GM18858 (cell line): ENCODE measurements around the gene WDR82.
"Not testable (repeated sequence)": the region's sequence is repeated elsewhere in the genome, so short reads cannot be mapped to it uniquely, and the experiment has no call there.

Experiments used
- ATAC-seq: cut with Tn5 transposase; IDR thresholded peaks from one replicate; pipeline ENCODE4 v1.9.1; 2021; ENCODE audit not compliant: unreplicated experiment

Gene WDR82

GRCh38 chr3:52289747-52290595 is 11.5 kb upstream of the WDR82 start:
- no peak for ATAC-seq

GRCh38 chr3:52289338-52289746 is 10.9 kb upstream of the WDR82 start:
- no peak for ATAC-seq

- no peak for ATAC-seq
These were observed 10.2 kb upstream of the WDR82 start for GRCh38 chr3:52288674-52289073.

- ATAC-seq = no peak
These were observed 8.3 kb upstream of the WDR82 start for GRCh38 chr3:52286777-52287110.

GRCh38 chr3:52284051-52284450 is 5.6 kb upstream of the WDR82 start:
- not testable (repeated sequence) for ATAC-seq

DNA sequence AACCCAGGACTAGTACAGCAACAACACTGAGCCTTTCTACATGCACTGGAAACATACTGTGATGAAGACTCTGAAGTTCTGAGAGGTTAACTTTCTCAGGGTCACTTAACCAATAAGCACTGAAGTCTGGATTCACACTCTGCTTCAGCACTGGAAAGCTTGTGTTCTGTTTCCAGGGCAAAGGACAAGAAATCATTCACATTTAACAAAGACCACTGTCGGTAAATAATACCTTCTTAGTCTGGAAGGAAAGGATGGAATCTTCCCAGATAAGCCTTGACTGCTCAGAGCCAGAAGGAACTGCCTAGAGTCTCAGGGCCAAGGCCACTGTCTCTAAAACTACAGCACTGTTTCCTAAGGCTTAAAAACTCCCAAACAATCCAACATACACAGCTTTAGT is 4.9 kb upstream of the WDR82 start:
- ATAC-seq = no peak

- no peak for ATAC-seq
These were observed 3.7 kb upstream of the WDR82 start for GRCh38 chr3:52281981-52282801.

DNA sequence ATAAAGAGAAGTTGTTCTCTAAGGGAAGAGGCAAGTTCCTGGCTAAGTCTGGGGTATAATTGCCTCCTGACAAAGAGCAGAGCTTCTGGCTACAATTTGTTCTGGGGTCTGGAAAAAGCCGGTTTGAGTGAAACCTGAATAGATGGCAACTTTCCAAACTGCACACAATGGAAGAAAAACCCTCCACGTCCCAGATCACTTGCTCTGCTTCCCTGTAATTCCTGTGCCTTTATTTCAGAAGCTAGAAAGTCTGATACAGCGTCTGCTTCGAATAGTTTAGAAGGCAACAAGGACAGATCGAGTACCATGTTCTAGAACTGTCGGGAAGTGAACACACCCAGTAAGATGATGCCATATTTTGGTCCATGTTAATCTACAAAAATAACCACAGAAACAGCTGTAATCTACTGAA is 1.6 kb upstream of the WDR82 start:
- no peak for ATAC-seq

DNA sequence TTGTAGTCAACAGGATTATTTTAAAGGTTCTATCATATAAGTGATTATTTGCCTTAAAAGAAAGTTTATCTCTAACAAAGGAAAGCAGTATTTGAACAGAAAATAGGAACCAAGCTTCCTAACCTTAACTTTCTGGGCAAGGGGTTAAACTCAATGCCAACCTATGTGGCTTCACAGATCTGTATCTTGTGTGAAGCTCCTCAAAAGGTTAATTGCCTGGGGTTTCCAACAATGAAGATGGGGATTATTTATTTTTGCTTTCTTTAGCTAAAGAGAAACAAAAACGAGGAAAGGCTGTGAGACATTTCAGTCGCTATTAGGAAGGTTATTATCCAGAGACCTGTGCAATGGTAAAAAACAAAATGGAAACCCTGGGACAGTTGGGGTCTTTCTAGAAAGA is 1.1 kb upstream of the WDR82 start:
- ATAC-seq = no peak

DNA sequence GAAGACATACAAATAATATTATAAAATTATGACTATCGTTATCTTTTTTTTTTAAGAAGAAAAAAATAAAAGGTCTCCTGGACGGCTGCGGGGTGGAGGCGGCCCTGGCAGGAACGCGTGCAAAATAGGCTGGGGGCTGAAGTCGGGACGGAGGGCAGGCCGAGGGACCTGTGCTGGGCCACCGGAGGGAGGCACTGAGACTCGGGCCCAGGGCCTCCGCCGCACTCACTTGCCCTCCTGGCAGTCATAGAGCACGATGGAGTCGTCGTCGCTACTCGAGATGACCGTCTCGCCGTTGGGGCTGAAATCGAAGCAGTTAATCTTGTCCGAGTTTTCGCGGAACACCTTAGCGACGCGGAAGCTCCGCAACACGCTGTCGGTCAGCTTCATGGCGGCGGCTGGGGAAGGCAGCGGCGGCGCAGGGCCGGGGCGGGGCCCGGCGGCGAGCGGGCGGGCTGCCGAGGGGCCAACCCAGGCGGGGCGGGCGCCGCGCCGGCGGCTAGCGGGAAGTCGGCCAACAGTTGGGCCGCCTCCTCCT is 408 bp downstream of the WDR82 start:
- ATAC-seq = peak; percentile 31

- no peak for ATAC-seq
These were observed 1.1 kb downstream of the WDR82 start for GRCh38 chr3:52277071-52277964.

DNA sequence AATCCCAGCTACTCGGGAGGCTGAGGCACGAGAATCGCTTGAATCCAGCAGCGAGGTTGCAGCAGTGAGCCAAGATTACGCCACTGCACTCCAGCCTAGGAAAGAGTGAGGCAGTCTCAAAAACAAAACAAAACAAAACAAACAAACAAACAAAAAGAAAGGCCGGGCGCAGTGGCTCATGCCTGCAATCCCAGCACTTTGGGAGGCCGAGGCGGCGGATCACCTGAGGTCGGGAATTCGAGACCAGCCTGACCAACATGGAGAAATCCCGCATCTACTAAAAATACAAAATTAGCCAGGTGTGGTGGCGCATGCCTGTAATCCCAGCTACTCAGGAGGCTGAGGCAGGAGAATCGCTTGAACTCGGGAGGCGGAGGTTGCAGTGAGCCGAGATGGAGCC is 3.7 kb downstream of the WDR82 start:
- not testable (repeated sequence) for ATAC-seq

DNA sequence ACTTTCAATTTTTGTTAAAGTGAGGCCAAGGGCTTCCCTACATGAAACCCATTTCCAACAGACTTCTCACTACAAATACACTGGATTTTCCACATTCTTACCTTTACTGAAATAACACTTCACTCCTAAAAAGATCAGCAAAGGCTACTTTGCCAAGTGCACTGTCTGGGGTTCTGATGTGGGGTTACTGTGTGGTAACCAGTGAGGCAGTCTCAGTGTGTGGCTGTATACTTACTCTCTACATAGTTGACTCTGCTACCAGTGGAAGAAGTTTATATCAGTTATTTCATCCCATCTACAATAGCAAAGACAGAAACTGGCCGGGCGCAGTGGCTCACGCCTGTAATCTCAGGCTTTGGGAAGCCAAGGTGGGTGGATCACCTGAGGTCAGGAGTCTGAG is 5.6 kb downstream of the WDR82 start:
- ATAC-seq = no peak

- ATAC-seq = not testable (repeated sequence)
These were observed 6.3 kb downstream of the WDR82 start for GRCh38 chr3:52272172-52272571.

- ATAC-seq = no peak
These were observed 8.1 kb downstream of the WDR82 start for GRCh38 chr3:52270252-52270754.

- ATAC-seq = no peak
These were observed 8.7 kb downstream of the WDR82 start for GRCh38 chr3:52269776-52270175.

GRCh38 chr3:52268036-52268435 is 10.4 kb downstream of the WDR82 start:
- no peak for ATAC-seq

GRCh38 chr3:52265387-52265786 is 13.1 kb downstream of the WDR82 start:
- no peak for ATAC-seq

GRCh38 chr3:52262447-52262846 is 16.0 kb downstream of the WDR82 start:
- no peak for ATAC-seq

DNA sequence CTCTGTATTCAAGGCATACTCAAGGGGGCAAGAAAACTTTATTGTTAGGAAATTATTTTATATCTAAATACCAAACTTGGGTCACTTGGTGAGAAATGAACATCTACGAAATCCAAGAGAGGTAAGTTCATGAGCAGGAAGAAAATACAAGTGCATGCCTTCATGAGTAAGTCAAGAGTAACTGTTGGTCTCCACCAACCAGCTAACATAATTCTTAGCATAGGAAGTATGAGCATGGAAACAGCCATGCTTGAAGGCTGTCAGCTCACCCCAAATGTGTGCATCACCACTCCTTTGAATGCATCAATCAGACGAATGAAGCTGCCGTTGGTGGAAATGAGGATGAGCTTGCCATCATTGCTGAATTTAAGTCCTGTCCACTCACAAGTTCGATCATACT is 19.0 kb downstream of the WDR82 start:
- no peak for ATAC-seq

DNA sequence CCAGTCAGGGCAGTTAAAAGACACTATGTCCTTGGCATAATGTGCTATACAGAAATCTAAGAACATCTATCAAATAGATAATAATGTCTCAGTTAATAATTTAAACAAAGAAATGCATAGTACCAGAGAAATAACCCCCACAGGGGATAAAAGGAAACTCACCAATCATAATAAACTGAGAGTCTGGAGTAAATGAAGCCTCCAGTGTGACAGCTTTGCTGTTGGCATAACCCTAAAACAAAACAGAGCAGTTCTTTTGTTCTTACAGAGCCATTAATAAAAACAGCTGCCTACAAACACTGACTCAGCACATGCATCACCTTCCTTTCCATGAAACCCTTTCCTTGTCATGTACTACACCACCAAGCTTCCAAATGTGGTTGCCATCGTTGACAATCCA is 19.4 kb downstream of the WDR82 start:
- ATAC-seq = no peak
